WTC11 (cell line): ENCODE results near the gene RABL3. TPM values are rescaled to one million over a fixed set of nuclear protein-coding genes. Genes with fewer than 3 reads are reported as not detected.

ENCODE experiments used
- ATAC-seq: fragments of 200-7000 bp; cut with Tn5 transposase; 2 replicates; pipeline ENCODE4 v1.10.0; 2021; ENCODE audit warnings: mild to moderate bottlenecking, moderate library complexity
- CTCF ChIA-PET: fragments of 300-600 bp; sonication (Branson Sonifier 250); formaldehyde crosslinking; loops from one replicate; lab custom pipeline; 2021; ENCODE audit warnings: antibody characterized with exemption; lab: Charles Lee
- POLR2A ChIA-PET: fragments of 350-600 bp; sonication (Branson Sonifier 250); formaldehyde crosslinking; loops from one replicate; lab custom pipeline; 2021; ENCODE audit warnings: antibody characterized with exemption; lab: Charles Lee
- DNase-seq: peaks from one replicate; pipeline ENCODE4 v3.0.0; 2021; ENCODE audit warnings: low spot score
- H3K27ac Mint-ChIP-seq: 2 replicates; pipeline ENCODE4 v1.8.0; 2021; ENCODE audit warnings: mixed read lengths
- H3K27me3 Mint-ChIP-seq: 2 replicates; pipeline ENCODE4 v1.8.0; 2021; ENCODE audit warnings: low read depth, mild to moderate bottlenecking, moderate library complexity, mixed read lengths
- H3K36me3 Mint-ChIP-seq: 2 replicates; pipeline ENCODE4 v1.8.0; 2021; ENCODE audit warnings: mixed read lengths
- H3K4me1 Mint-ChIP-seq: 2 replicates; pipeline ENCODE4 v1.8.0; 2022; ENCODE audit warnings: mixed read lengths
- H3K4me3 Mint-ChIP-seq: 2 replicates; pipeline ENCODE4 v1.8.0; 2021; ENCODE audit warnings: mild to moderate bottlenecking, moderate library complexity, mixed read lengths
- H3K9me3 Mint-ChIP-seq: 2 replicates; pipeline ENCODE4 v1.8.0; 2021; ENCODE audit warnings: mixed read lengths
- CREB1 ChIP-seq: sonication (generic); formaldehyde crosslinking; IDR thresholded peaks from 2 replicates; pipeline ENCODE4 v1.8.0; 2023; ENCODE audit warnings: mild to moderate bottlenecking, missing genetic modification reagents
- CREM ChIP-seq: sonication (generic); formaldehyde crosslinking; IDR thresholded peaks from 2 replicates; pipeline ENCODE4 v1.8.1; 2022; ENCODE audit warnings: mild to moderate bottlenecking, missing genetic modification reagents, moderate library complexity
- ESRRA ChIP-seq: sonication (generic); formaldehyde crosslinking; IDR thresholded peaks from 2 replicates; pipeline ENCODE4 v1.8.1; 2022; ENCODE audit warnings: mild to moderate bottlenecking, missing genetic modification reagents, borderline replicate concordance
- GRHL2 ChIP-seq: fragments of 250-450 bp; sonication (Bioruptor Pico); IDR thresholded peaks from 2 replicates; pipeline ENCODE4 v1.8.0; 2022; ENCODE audit warnings: mild to moderate bottlenecking, moderate library complexity; ENCODE audit not compliant: insufficient replicate concordance, severe bottlenecking
- KAT7 ChIP-seq: sonication (generic); formaldehyde crosslinking; IDR thresholded peaks from 2 replicates; pipeline ENCODE4 v1.8.1; 2023; ENCODE audit warnings: missing genetic modification reagents, mild to moderate bottlenecking, borderline replicate concordance
- NFE2L1 ChIP-seq: sonication (generic); formaldehyde crosslinking; IDR thresholded peaks from 2 replicates; pipeline ENCODE4 v1.8.1; 2023; ENCODE audit warnings: missing genetic modification reagents
- TCF7 ChIP-seq: sonication (generic); formaldehyde crosslinking; IDR thresholded peaks from 2 replicates; pipeline ENCODE4 v1.8.0; 2022; ENCODE audit warnings: mild to moderate bottlenecking, low read depth, missing genetic modification reagents, moderate library complexity
- TEAD1 ChIP-seq: sonication (generic); formaldehyde crosslinking; IDR thresholded peaks from 2 replicates; pipeline ENCODE4 v1.8.0; 2022; ENCODE audit warnings: mild to moderate bottlenecking, missing genetic modification reagents
- TP53 ChIP-seq: sonication (generic); formaldehyde crosslinking; IDR thresholded peaks from 2 replicates; pipeline ENCODE4 v1.8.1; 2023; ENCODE audit warnings: mild to moderate bottlenecking, missing genetic modification reagents
- ZNF671 ChIP-seq: fragments of 250-450 bp; sonication (Bioruptor Pico); IDR thresholded peaks from 2 replicates; pipeline ENCODE4 v1.8.0; 2021; ENCODE audit warnings: mild to moderate bottlenecking
- total RNA-seq: library from RNA; stranded (reverse); gene quantifications from 3 replicates; pipeline ENCODE4 v1.2.3, GENCODE V29; 2021
- TF ChIP-seq, protein P1 (sequence below): fragments of 250-450 bp; sonication (Bioruptor Pico); IDR thresholded peaks from 2 replicates; pipeline ENCODE4 v1.9.0; 2021; ENCODE audit warnings: mild to moderate bottlenecking
- TF ChIP-seq, protein P2 (sequence below): sonication (generic); formaldehyde crosslinking; IDR thresholded peaks from 2 replicates; pipeline ENCODE4 v1.8.1; 2023; ENCODE audit warnings: mild to moderate bottlenecking, missing genetic modification reagents
- TF ChIP-seq, protein P3 (sequence below): sonication (generic); formaldehyde crosslinking; IDR thresholded peaks from 2 replicates; pipeline ENCODE4 v1.8.1; 2022; ENCODE audit warnings: missing genetic modification reagents, borderline replicate concordance
- TF ChIP-seq, protein P4 (sequence below): sonication (generic); formaldehyde crosslinking; IDR thresholded peaks from 2 replicates; pipeline ENCODE4 v1.8.0; 2022; ENCODE audit warnings: mild to moderate bottlenecking, missing genetic modification reagents
- TF ChIP-seq, protein P5 (sequence below): sonication (generic); formaldehyde crosslinking; IDR thresholded peaks from 2 replicates; pipeline ENCODE4 v1.8.1; 2022; ENCODE audit warnings: mild to moderate bottlenecking, missing genetic modification reagents, moderate library complexity, borderline replicate concordance
- TF ChIP-seq, protein P6 (sequence below): sonication (generic); formaldehyde crosslinking; IDR thresholded peaks from 2 replicates; pipeline ENCODE4 v1.8.1; 2023; ENCODE audit warnings: mild to moderate bottlenecking, missing genetic modification reagents, borderline replicate concordance
- TF ChIP-seq, protein P7 (sequence below): fragments of 250-450 bp; sonication (Bioruptor Pico); IDR thresholded peaks from 2 replicates; pipeline ENCODE4 v1.9.0; 2021; ENCODE audit warnings: mild to moderate bottlenecking
- TF ChIP-seq, protein P8 (sequence below): sonication (generic); formaldehyde crosslinking; IDR thresholded peaks from 2 replicates; pipeline ENCODE4 v1.8.0; 2022; ENCODE audit warnings: mild to moderate bottlenecking, missing genetic modification reagents

The RABL3 gene
- total RNA-seq, 1 experiment from 2014 or later: 18.2 TPM

DNA sequence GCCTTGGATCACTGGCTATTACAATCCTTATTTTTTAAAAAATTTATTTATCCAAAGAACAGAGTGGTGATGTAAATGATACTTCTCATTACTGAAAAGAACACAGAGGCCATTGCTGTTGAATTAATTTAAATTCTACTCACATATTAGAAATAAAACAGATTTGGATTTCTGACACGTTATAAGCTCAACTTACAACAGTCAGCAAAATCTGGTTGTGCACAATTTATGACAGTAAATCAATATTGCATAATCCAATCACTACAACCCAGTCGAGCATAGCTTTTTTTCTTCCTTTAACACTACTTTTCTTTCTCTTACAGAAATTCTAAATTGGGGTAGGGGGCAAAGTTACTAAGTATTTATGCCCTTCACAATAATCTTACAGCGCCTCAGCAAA, 43.0 kb downstream of the RABL3 start (continued):
- no peak for TF ChIP-seq ESRRA
- TF ChIP-seq, protein P1, sequence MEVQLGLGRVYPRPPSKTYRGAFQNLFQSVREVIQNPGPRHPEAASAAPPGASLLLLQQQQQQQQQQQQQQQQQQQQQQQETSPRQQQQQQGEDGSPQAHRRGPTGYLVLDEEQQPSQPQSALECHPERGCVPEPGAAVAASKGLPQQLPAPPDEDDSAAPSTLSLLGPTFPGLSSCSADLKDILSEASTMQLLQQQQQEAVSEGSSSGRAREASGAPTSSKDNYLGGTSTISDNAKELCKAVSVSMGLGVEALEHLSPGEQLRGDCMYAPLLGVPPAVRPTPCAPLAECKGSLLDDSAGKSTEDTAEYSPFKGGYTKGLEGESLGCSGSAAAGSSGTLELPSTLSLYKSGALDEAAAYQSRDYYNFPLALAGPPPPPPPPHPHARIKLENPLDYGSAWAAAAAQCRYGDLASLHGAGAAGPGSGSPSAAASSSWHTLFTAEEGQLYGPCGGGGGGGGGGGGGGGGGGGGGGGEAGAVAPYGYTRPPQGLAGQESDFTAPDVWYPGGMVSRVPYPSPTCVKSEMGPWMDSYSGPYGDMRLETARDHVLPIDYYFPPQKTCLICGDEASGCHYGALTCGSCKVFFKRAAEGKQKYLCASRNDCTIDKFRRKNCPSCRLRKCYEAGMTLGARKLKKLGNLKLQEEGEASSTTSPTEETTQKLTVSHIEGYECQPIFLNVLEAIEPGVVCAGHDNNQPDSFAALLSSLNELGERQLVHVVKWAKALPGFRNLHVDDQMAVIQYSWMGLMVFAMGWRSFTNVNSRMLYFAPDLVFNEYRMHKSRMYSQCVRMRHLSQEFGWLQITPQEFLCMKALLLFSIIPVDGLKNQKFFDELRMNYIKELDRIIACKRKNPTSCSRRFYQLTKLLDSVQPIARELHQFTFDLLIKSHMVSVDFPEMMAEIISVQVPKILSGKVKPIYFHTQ (CRISPR knock-in tag): no peak
- TF ChIP-seq, protein P2, sequence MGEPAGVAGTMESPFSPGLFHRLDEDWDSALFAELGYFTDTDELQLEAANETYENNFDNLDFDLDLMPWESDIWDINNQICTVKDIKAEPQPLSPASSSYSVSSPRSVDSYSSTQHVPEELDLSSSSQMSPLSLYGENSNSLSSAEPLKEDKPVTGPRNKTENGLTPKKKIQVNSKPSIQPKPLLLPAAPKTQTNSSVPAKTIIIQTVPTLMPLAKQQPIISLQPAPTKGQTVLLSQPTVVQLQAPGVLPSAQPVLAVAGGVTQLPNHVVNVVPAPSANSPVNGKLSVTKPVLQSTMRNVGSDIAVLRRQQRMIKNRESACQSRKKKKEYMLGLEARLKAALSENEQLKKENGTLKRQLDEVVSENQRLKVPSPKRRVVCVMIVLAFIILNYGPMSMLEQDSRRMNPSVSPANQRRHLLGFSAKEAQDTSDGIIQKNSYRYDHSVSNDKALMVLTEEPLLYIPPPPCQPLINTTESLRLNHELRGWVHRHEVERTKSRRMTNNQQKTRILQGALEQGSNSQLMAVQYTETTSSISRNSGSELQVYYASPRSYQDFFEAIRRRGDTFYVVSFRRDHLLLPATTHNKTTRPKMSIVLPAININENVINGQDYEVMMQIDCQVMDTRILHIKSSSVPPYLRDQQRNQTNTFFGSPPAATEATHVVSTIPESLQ: no peak
- no peak for TF ChIP-seq TP53
- TF ChIP-seq ZNF671 (CRISPR knock-in tag): no peak
- no peak for TF ChIP-seq CREM (CRISPR knock-in tag)
- no peak for TF ChIP-seq CREB1
- no peak for TF ChIP-seq GRHL2

DNA sequence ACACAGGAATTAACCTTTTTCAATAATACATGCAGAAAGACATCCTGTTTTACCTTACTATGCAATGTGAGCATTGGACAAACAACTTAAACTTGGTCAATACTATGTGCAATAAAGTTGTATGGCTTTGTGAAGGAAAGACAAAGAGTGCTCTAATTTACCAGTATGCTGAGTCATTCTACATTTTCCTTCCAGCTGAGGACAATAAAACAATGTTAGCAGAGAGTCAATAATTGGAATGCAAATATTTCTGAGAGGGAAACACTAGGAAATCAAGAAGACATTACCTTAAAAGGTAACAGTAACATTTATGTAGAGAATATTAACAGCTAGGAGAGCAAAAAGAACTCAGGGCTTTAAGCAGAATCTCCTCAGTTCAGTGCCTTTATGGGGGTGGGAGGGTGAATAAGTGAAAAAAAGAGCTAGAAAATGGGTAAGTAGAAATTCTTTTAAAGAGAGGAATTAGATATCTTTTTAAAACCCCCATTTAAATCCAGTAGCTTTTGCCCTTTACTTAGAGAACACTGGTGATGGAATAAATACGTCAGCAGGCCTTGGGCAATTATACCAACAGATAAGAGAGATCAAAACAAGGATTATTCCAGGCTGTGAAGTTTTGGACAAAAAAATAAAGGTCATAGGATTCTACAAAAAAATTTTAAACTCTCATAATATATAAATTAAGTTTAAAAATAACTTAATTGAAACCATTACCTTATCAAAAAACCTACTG, 48.7 kb downstream of the RABL3 start:
- POLR2A ChIA-PET: no interaction called here

DNA sequence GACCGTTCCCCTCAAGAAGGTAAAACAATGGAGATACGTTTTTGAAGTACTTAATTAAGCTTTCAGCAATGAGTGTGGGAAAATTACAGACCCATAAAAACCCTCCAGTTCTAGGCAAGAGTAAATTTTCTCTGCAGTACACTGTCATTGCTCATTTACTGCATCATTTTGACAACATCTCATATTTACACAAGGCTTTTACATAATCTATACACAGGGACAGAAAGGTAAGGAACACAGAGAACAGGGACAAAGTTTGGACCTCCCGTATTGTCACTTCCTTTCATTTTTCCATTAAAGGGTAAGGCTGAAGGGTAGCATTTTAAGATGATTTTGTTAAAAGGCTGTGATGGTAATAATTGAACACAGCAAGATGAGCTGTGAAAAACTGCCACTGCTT, 52.9 kb downstream of the RABL3 start:
- CTCF ChIA-PET: no interaction called here
- Mint-ChIP-seq H3K9me3 (0 out of 2 replicates have a peak, but pooled peaks cover 4% of the 10 kb centered on the region), H3K27me3 (no peaks in the 10 kb centered on the region), H3K27ac (peak overlapping the region; percentile 11; the same call in 1 of the 2 replicates), H3K4me3 (no peak overlapping the region), H3K36me3 (peaks cover 4% of the 10 kb centered on the region), H3K4me1 (peaks cover 36% of the 10 kb centered on the region)
- ATAC-seq: no peak
- no peak for DNase-seq
- POLR2A ChIA-PET: no interaction called here
- TF ChIP-seq, protein P3, sequence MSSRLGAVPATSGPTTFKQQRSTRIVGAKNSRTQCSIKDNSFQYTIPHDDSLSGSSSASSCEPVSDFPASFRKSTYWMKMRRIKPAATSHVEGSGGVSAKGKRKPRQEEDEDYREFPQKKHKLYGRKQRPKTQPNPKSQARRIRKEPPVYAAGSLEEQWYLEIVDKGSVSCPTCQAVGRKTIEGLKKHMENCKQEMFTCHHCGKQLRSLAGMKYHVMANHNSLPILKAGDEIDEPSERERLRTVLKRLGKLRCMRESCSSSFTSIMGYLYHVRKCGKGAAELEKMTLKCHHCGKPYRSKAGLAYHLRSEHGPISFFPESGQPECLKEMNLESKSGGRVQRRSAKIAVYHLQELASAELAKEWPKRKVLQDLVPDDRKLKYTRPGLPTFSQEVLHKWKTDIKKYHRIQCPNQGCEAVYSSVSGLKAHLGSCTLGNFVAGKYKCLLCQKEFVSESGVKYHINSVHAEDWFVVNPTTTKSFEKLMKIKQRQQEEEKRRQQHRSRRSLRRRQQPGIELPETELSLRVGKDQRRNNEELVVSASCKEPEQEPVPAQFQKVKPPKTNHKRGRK (CRISPR knock-in tag): no peak
- TF ChIP-seq, protein P4, sequence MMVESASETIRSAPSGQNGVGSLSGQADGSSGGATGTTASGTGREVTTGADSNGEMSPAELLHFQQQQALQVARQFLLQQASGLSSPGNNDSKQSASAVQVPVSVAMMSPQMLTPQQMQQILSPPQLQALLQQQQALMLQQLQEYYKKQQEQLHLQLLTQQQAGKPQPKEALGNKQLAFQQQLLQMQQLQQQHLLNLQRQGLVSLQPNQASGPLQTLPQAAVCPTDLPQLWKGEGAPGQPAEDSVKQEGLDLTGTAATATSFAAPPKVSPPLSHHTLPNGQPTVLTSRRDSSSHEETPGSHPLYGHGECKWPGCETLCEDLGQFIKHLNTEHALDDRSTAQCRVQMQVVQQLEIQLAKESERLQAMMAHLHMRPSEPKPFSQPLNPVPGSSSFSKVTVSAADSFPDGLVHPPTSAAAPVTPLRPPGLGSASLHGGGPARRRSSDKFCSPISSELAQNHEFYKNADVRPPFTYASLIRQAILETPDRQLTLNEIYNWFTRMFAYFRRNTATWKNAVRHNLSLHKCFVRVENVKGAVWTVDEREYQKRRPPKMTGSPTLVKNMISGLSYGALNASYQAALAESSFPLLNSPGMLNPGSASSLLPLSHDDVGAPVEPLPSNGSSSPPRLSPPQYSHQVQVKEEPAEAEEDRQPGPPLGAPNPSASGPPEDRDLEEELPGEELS: no peak
- TF ChIP-seq KAT7 (CRISPR knock-in tag): no peak
- TF ChIP-seq, protein P5, sequence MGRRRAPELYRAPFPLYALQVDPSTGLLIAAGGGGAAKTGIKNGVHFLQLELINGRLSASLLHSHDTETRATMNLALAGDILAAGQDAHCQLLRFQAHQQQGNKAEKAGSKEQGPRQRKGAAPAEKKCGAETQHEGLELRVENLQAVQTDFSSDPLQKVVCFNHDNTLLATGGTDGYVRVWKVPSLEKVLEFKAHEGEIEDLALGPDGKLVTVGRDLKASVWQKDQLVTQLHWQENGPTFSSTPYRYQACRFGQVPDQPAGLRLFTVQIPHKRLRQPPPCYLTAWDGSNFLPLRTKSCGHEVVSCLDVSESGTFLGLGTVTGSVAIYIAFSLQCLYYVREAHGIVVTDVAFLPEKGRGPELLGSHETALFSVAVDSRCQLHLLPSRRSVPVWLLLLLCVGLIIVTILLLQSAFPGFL (CRISPR knock-in tag): no peak
- no peak for TF ChIP-seq TCF7
- TF ChIP-seq, protein P6, sequence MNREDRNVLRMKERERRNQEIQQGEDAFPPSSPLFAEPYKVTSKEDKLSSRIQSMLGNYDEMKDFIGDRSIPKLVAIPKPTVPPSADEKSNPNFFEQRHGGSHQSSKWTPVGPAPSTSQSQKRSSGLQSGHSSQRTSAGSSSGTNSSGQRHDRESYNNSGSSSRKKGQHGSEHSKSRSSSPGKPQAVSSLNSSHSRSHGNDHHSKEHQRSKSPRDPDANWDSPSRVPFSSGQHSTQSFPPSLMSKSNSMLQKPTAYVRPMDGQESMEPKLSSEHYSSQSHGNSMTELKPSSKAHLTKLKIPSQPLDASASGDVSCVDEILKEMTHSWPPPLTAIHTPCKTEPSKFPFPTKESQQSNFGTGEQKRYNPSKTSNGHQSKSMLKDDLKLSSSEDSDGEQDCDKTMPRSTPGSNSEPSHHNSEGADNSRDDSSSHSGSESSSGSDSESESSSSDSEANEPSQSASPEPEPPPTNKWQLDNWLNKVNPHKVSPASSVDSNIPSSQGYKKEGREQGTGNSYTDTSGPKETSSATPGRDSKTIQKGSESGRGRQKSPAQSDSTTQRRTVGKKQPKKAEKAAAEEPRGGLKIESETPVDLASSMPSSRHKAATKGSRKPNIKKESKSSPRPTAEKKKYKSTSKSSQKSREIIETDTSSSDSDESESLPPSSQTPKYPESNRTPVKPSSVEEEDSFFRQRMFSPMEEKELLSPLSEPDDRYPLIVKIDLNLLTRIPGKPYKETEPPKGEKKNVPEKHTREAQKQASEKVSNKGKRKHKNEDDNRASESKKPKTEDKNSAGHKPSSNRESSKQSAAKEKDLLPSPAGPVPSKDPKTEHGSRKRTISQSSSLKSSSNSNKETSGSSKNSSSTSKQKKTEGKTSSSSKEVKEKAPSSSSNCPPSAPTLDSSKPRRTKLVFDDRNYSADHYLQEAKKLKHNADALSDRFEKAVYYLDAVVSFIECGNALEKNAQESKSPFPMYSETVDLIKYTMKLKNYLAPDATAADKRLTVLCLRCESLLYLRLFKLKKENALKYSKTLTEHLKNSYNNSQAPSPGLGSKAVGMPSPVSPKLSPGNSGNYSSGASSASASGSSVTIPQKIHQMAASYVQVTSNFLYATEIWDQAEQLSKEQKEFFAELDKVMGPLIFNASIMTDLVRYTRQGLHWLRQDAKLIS: no peak

More for the DNA sequence above, 48.7 kb downstream of the RABL3 start:
- no peaks in the 10 kb centered on the region for H3K27me3 Mint-ChIP-seq
- CTCF ChIA-PET: no interaction called here
- peak overlapping the region; percentile 90 for H3K27ac Mint-ChIP-seq
- H3K36me3 Mint-ChIP-seq: peaks cover 4% of the 10 kb centered on the region
- ATAC-seq: no peak
- DNase-seq: no peak
- TF ChIP-seq NFE2L1 (CRISPR knock-in tag): peak; percentile 78; the same call in 1 of the 2 replicates
- TF ChIP-seq TEAD1 (CRISPR knock-in tag): no peak
- TF ChIP-seq, protein P7, sequence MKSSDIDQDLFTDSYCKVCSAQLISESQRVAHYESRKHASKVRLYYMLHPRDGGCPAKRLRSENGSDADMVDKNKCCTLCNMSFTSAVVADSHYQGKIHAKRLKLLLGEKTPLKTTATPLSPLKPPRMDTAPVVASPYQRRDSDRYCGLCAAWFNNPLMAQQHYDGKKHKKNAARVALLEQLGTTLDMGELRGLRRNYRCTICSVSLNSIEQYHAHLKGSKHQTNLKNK (CRISPR knock-in tag): no peak
- TF ChIP-seq, protein P8, sequence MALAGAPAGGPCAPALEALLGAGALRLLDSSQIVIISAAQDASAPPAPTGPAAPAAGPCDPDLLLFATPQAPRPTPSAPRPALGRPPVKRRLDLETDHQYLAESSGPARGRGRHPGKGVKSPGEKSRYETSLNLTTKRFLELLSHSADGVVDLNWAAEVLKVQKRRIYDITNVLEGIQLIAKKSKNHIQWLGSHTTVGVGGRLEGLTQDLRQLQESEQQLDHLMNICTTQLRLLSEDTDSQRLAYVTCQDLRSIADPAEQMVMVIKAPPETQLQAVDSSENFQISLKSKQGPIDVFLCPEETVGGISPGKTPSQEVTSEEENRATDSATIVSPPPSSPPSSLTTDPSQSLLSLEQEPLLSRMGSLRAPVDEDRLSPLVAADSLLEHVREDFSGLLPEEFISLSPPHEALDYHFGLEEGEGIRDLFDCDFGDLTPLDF: no peak
- 0 out of 2 replicates have a peak, but pooled peaks cover 4% of the 10 kb centered on the region for H3K9me3 Mint-ChIP-seq
- H3K4me3 Mint-ChIP-seq: no peak overlapping the region
- H3K4me1 Mint-ChIP-seq: peaks cover 50% of the 10 kb centered on the region
